Loucy (cell line): ENCODE results near the gene HSD3B7.

Source experiments
- CTCF ChIP-seq: fragments of 200-600 bp; sonication (generic); conservative IDR thresholded peaks from 2 replicates; pipeline ENCODE4 v1.5.1; 2014; ENCODE audit warnings: mild to moderate bottlenecking, antibody characterized with exemption, low read length
- EZH2phosphoT487 ChIP-seq: fragments of 200-600 bp; IDR thresholded peaks from 2 replicates; pipeline ENCODE4 v1.6.1; 2018; ENCODE audit warnings: antibody characterized with exemption, mild to moderate bottlenecking, moderate library complexity, borderline replicate concordance

- TF ChIP-seq CTCF (no peak), EZH2phosphoT487 (no peak)
These were observed 2.7 kb downstream of the HSD3B7 start for GRCh38 chr16:30987581-30988190.
